Inferior parietal cortex (tissue), 1 donor: Measurements from ENCODE around the gene PHF21A.

Source experiments
- DNase-seq: peaks from one replicate; pipeline ENCODE4 v3.0.0-alpha.2; 2016; ENCODE audit errors: extremely low spot score

The PHF21A gene

GRCh38 chr11:45934580-45935318, 186.5 kb downstream of the PHF21A start:
- DNase-seq = no peak

DNA sequence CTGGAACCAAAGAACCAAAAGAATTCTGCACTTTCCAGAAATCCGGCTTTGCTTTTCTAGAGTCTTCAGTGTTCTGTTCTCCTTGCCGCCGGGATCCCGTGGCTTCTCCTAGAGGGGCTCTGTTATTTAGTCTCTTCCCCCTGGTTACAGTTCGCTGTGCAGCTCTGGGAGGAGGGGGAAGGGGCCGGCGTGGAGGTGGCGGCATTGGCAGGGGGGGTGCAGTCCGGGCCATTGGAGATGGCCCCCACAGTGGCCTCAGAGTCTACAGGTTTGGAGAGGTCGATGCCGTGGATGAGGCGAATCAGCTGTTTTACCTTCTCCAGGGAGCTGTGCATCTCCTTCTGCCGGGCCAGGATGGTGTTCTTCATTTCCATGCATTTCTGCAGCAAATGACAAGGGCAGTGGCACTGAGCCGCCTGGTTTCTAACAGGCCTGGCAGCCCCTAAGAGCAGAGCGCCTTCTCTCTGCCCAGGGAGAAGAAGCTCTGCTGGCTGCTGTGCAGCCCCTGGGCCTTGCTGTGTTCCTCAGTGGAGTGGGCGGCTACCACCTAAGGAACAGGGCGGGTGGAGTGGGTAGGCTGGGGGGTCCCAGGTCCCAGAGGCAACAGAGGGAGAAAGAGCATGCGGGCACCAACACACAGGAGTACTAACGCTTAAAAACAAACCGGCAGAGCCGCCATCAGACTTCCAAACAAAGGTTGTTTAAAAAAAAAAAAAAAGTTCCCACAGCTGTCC, 187.2 kb downstream of the PHF21A start:
- DNase-seq = no peak

DNA sequence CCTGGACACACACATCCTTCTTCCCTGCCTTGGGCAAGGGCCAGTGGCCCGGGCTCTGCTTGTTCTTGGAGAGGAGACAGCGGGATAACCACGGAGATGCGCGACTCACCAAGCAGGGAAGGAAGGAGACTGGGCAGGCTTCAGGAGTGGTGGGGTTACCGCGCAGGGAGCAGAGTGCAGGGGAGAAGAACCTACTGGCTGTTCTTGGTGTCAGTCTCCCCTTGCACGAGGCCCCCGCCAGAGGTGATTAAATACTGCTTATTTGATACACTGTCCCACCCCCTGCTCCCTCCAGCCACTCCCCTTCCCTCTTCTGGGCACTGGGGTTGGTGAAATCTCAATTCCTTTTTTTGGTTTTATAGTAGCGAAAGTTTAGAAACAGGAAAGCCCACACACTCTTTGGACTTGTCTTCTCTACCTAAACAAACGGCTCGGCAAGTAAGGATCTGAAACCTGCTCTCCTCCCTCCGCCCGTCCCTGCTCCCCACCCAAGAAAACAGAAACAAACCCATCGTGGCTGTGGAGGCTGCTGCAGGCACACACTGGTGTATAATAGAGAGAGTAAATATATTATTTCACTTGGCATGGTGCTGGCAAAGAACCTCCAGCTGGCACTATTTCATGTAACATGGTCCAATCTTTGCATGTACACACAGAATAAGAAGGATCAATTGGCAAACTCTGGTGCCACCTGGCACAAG, 188.0 kb downstream of the PHF21A start:
- DNase-seq = no peak

- DNase-seq = no peak
These were observed 189.0 kb downstream of the PHF21A start for GRCh38 chr11:45932217-45932616.

DNA sequence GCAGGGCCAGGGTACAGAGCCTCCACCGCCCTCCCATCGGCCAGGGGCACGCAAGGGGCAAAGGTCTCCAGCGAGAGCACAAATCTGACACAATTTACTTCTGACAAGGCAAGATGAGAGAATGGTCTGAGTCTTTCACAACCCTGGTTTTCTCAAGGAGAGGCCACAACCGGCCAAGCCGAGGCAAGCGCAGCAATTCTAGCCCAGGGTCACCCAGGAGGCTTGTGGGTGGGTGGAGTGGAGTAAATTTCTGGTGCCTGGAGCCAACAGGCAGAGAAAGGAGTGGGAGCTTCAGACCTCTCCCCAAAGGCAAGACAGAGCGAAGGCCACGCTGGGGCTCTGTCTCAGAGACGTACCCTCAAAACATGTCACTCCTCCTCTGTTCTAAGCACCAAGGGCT, 189.5 kb downstream of the PHF21A start:
- no peak for DNase-seq

DNA sequence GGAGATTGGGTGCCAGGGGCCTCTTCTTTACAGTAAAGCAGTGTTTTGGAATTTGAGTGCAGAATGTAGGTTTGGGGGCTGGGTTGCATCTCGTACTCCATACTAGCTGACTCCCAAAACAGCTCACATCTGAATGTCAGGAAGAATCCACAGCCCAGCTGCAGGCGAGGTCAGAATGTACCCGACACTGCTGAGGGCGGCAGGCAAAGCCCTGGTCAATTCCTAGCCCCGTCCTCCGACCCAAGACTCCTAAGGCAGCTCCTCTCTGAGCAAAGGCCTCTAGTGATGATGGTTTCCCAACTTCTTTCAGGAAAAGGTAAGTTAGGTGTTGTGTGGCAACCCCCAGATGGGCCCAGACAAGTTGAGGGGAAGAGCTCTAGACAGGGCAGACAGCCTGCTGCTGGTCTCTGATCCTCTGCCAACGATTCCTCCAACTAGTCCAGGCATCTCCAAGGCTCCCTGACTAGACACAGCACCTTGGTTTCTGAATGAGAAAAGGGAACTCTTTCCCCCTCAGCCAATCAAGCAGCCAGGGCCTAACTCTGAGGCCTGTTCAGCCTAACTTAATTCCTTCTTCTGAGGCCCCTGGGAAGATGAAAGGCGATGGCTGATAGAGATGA, 190.2 kb downstream of the PHF21A start:
- DNase-seq = no peak

DNA sequence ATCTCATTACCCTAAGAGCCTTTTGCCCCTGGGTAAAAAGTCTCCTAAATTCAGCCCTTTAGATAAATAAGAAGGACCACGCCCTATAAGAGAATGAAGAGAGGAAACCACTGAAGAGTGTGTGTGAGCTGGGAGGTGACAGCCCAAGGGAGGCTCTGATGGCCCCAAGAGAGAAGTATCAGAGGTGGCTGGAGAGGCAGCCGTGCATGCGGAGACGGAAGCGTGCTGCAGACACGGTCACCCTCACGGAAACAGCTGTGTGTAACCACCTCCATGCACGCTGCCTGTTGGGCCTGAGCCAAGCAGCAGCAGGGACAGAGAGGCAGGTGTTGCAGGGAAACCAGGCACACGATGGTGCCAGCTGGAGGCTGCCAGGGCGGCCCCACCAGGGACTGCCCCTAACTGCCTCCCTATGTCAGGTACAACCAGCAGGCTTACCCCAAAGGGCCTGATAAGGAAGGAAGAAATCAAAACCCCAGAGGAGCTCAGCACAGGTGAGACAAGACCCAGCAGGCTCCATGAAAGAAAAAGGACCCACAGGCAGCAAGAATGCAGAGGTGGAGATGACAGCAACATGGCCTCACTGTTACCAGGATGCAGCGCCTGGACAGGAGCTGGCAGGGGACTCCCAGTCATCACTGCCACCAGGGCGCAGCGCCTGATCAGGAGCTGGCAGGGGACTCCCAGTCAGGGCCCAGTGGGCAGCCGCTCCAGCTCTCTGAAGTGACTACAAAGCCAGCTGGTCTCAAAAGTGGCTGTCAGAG, 191.0 kb downstream of the PHF21A start:
- DNase-seq = no peak

DNA sequence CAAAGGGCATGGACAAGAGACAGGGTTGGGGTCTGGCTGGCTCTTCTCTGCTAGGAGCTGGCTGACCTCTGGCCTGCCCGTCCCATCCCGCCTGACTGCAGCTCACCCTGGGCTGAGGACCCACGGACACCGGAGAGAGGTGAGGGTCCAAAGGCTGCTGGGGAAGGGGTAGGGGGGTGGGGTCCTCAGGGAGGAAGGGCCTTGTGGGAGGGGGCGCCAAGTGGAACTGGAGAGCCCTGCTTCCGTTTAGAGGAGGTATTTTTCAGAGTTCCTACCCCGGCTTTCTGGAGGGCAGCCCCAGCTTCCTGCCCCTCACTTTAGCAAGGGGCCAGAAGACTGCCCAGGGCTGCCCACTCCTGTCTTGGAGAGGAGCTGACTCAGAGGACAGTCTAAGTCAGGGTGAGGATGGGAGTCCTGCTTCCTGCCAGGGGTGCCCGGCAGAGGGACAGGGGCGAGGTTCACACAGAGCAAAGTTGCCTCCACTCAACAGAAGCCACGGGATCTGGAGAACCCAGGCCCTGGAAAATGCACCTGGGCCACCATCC, 191.7 kb downstream of the PHF21A start:
- no peak for DNase-seq

DNA sequence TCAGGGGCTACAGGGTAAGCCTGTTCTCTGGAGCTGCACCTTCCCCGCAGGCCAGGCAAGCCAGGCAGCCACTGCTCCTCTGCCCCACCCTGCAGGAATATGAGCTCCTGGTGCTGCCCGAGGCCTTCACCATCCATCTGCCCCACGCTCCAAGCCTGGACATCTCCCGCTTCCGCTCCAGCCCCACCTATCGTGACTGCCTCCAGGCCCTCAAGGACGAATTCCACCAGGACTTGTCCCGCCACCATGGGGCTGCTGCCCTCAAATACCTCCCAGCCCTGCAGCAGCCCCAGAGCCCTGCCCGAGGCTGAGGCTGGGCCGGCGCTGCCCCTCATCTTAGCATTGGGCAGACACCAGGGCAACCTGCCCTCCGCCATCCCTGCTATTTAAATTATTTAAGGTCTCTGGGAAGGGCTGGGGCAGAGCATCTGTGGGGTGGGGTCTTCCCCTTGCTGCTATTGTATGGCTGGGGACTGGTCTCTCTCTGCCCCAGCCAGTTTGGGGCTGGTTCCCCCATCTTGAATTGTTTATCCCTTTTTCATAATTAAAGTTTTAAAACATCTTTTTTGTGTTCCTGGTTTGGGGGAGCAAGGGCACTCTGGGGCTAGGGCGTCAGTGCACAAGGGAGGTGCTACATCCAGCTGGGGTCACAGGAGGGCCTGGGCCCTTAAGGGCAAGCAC, 192.6 kb downstream of the PHF21A start:
- DNase-seq = no peak

GRCh38 chr11:45927684-45928413, 193.4 kb downstream of the PHF21A start:
- no peak for DNase-seq

DNA sequence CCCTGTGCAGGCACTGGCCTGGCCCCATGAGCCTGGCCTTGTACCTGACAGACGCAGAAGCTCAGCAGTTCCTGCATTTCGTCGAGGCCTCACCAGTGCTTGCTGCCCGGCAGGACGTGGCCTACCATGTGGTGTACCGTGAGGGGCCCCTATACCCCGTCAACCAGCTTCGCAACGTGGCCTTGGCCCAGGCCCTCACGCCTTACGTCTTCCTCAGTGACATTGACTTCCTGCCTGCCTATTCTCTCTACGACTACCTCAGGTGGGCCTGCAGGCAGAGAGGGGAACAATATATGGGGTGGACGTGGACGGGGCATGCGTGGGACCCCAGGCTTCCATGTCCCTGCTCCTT, 193.9 kb downstream of the PHF21A start:
- no peak for DNase-seq

DNA sequence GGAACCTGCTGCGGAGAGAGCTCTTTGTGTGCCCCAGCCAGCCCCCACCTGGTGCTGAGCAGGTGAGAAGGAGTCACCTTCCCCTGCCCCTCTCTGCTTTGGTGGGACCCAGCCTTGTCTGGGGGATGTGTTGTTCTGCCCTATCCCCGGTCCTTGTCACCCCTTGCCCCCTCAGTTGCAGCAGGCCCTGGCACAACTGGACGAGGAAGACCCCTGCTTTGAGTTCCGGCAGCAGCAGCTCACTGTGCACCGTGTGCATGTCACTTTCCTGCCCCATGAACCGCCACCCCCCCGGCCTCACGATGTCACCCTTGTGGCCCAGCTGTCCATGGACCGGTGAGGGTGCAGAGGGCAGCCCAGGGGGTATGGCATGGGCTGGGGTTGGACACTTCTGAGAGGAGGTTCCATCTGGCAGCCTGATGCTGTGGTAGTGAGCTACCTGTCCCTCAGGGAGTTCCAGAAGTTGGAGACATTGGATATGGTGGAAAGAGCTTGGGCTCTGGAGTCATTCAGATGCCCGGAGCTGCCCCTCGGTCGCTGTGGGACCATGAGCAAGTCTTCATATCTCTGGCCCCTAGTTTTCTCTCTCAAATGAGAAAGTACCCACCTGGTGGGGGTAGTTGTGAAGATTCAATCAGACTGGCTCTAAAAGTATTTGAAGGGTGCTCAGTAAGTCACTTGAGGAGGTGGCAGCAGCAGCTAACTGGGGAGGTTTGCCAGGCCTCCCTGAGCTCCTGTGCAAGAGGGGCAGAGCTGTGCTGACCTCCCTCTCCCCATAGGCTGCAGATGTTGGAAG, 194.5 kb downstream of the PHF21A start:
- DNase-seq = no peak

DNA sequence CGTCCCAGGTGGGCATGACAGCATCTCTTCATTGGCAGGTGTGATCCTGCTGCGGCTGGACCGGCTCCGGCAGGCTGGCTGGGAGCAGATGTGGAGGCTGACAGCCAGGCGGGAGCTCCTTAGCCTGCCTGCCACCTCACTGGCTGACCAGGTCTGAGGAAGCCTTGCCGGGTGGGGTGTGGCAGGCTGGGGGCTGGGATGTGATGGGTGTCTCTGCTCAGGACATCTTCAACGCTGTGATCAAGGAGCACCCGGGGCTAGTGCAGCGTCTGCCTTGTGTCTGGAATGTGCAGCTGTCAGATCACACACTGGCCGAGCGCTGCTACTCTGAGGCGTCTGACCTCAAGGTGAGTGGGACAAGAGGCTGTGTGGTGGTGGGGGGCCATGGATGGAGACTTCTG, 195.3 kb downstream of the PHF21A start:
- no peak for DNase-seq

- DNase-seq = no peak
These were observed 195.7 kb downstream of the PHF21A start for GRCh38 chr11:45925550-45925949.

DNA sequence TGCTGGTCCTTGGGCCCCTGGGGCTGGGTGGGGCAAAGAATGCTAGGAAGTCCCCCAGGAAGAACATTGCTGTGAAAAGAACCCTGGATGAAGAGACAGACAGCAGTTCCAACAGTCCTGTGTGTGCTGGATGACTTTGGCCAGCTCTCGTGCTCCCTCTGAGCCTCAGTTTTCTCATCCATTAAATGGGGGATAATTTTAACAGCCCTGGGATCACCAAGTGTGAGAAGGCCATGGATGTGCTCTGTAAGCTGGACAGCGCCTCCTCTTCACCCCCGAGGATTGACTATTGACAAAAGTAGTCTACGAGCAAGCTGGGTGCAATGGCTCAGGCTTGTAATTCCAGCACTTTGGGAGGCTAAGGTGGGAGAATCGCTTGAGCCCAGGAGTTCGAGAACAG, 196.3 kb downstream of the PHF21A start:
- no peak for DNase-seq

GRCh38 chr11:45924036-45924915, 197.0 kb downstream of the PHF21A start:
- DNase-seq = no peak

GRCh38 chr11:45922425-45923082, 198.7 kb downstream of the PHF21A start, which contains the start of gene LARGE2:
LARGE2 (plus strand) TSS chr11:45922656; CDS start chr11:45922883, 227 bp downstream.
- DNase-seq = no peak
